ENCODE results near the gene HIPK4.
"Not testable (repeated sequence)": the region's sequence is repeated elsewhere in the genome, so short reads cannot be mapped to it uniquely, and the experiment has no call there.

Gene HIPK4

GRCh38 chr19:40408598-40408925, 18.6 kb upstream of the HIPK4 start:
- H3K4me1 ChIP-seq (ENCODE audit: control insufficient read depth in 1 of 2, insufficient read depth in 2 of 2, low read length in 2 of 2); H3K27me3 ChIP-seq (ENCODE audit: control insufficient read depth in 1 of 2, insufficient read depth in 2 of 2, low read length in 2 of 2); H3K9ac ChIP-seq (ENCODE audit: low read depth in 1 of 2, low read length in 2 of 2); H3K27ac ChIP-seq (ENCODE audit: low read depth, low read length); H3K4me3 ChIP-seq (ENCODE audit: low read depth in 1 of 2, low read length in 2 of 2); H3K9me3 ChIP-seq (ENCODE audit: control insufficient read depth in 1 of 2, low read length in 2 of 2); H3K36me3 ChIP-seq (ENCODE audit: control insufficient read depth in 1 of 2, insufficient read depth in 2 of 2, low read length in 2 of 2): not testable (repeated sequence)

DNA sequence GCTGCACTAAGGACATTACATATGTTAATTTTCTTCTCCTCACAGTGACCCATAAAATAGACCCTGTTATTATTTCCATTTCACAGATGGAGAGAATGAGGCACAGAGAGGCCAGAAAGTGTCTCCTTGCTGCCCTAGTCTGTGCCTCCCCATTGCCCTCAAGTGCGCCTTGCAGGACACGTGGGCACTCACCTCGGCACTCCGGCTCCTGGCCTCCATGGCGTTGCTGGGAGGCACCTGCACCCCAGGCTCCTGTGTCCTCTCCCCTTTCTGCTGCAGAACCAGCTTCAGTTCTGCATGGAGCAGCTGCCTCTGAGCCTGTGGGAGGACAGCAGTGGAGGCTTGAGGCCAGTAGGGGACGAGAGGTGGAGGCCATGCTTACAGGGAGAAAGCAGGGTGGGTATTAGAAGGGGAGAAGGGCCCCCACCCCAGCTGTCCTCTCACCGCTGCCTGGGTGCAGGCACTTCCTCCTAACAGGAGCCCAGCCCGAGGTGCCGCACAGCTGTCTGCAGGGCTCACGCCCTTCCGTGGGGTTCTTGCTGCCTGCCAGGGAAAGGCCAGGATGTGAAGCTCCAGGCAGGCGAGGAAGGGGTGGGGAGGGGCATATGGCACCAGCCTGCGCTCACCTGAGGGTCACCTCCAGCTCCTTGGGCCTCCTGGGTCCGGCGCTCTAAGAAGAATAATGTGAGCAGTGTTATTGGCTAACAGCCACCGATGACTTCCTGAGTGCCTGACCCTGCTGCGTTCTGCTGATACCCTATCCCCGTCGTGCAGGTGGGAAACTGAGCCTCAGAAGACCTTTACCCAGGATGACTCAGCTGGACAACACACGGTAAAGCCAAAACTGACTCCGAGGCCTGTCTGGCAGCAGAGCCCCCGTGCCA, 18.0 kb upstream of the HIPK4 start:
- Histone ChIP-seq H3K27me3 (ENCODE audit: control insufficient read depth in 1 of 2, insufficient read depth in 2 of 2, low read length in 2 of 2) (no peaks in the 10 kb centered on the region), H3K4me1 (ENCODE audit: control insufficient read depth in 1 of 2, insufficient read depth in 2 of 2, low read length in 2 of 2) (peaks cover 0 to 8% of the 10 kb centered on the region in 2 donors), H3K9ac (ENCODE audit: low read depth in 1 of 2, low read length in 2 of 2) (no peak overlapping the region), H3K9me3 (ENCODE audit: control insufficient read depth in 1 of 2, low read length in 2 of 2) (no peaks in the 10 kb centered on the region), H3K27ac (ENCODE audit: low read depth, low read length) (no peak overlapping the region), H3K4me3 (ENCODE audit: low read depth in 1 of 2, low read length in 2 of 2) (no peak overlapping the region), H3K36me3 (ENCODE audit: control insufficient read depth in 1 of 2, insufficient read depth in 2 of 2, low read length in 2 of 2) (no peaks in the 10 kb centered on the region)

DNA sequence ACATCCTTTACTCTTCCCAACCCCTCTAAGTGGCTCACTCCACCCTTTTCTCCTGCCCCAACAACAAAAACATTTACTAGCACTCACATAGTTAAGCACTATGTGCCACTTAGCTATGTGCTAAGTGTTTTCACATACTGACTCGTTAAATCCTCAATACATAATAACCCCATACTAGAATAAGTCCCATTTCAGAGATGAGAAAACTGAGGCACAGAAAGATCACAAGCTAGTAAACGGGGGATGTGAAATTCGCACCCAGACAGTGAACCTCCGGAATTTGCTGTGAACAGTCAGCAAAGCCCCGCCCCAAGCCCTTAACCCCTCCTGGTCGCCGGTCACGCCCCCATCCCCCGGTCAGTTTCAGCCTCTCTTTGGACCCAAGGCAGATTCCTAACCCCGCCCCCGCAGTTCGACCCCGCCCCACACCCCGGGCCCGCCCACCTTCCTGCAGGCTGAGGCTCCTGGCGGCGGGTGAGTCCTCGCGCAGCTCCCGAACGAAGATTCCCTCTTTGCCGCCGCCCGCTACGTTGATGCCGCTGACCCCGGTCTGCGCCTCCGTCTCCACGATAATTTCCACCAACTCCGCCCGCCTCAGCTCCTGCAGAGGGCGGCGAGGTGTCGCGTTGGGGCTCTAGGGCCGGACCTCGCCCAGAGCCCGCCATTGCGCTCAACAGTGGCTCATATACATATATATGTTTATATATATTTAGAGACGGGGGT, 13.4 kb upstream of the HIPK4 start:
- no peaks in the 10 kb centered on the region for H3K27me3 ChIP-seq (ENCODE audit: control insufficient read depth in 1 of 2, insufficient read depth in 2 of 2, low read length in 2 of 2)
- H3K4me1 ChIP-seq (ENCODE audit: control insufficient read depth in 1 of 2, insufficient read depth in 2 of 2, low read length in 2 of 2) = peaks cover 4 to 11% of the 10 kb centered on the region in 2 donors
- no peak overlapping the region for H3K27ac ChIP-seq (ENCODE audit: low read depth, low read length)
- H3K9ac ChIP-seq (ENCODE audit: low read depth in 1 of 2, low read length in 2 of 2) = peak overlapping the region; percentile 43 to 48
- H3K4me3 ChIP-seq (ENCODE audit: low read depth in 1 of 2, low read length in 2 of 2) = peak overlapping the region; percentile 62 to 70
- H3K36me3 ChIP-seq (ENCODE audit: control insufficient read depth in 1 of 2, insufficient read depth in 2 of 2, low read length in 2 of 2) = no peaks in the 10 kb centered on the region
- H3K9me3 ChIP-seq (ENCODE audit: control insufficient read depth in 1 of 2, low read length in 2 of 2) = no peaks in the 10 kb centered on the region

DNA sequence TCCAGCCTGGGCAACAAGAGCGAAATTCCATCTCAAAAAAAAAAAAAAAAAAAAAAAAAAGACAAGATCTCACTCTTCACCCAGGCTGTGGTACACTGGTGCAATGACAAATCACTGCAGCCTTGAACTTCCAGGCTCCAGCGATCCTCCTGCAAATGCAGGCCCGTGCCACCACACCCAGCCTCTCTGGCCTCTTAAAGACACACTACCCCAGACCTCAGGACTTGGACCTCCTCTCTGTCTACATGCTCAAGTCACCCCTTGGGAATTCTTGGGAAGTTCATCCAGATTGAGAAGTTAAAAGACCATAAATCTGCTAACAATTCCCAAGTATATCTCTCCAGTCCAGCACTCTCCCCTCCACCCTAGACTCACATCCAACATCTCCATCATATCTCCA, 10.6 kb upstream of the HIPK4 start:
- no peak overlapping the region for H3K9ac ChIP-seq (ENCODE audit: low read depth in 1 of 2, low read length in 2 of 2)
- no peak overlapping the region for H3K4me3 ChIP-seq (ENCODE audit: low read depth in 1 of 2, low read length in 2 of 2)
- H3K27me3 ChIP-seq (ENCODE audit: control insufficient read depth in 1 of 2, insufficient read depth in 2 of 2, low read length in 2 of 2) = no peaks in the 10 kb centered on the region
- H3K4me1 ChIP-seq (ENCODE audit: control insufficient read depth in 1 of 2, insufficient read depth in 2 of 2, low read length in 2 of 2) = peaks cover 4 to 7% of the 10 kb centered on the region in 2 donors
- H3K27ac ChIP-seq (ENCODE audit: low read depth, low read length) = no peak overlapping the region
- H3K9me3 ChIP-seq (ENCODE audit: control insufficient read depth in 1 of 2, low read length in 2 of 2) = no peaks in the 10 kb centered on the region
- no peaks in the 10 kb centered on the region for H3K36me3 ChIP-seq (ENCODE audit: control insufficient read depth in 1 of 2, insufficient read depth in 2 of 2, low read length in 2 of 2)

GRCh38 chr19:40398417-40399131, 8.6 kb upstream of the HIPK4 start:
- peaks cover 4 to 7% of the 10 kb centered on the region in 2 donors for H3K4me1 ChIP-seq (ENCODE audit: control insufficient read depth in 1 of 2, insufficient read depth in 2 of 2, low read length in 2 of 2)
- no peaks in the 10 kb centered on the region for H3K9me3 ChIP-seq (ENCODE audit: control insufficient read depth in 1 of 2, low read length in 2 of 2)
- no peak overlapping the region for H3K27ac ChIP-seq (ENCODE audit: low read depth, low read length)
- no peak overlapping the region for H3K4me3 ChIP-seq (ENCODE audit: low read depth in 1 of 2, low read length in 2 of 2)
- no peaks in the 10 kb centered on the region for H3K27me3 ChIP-seq (ENCODE audit: control insufficient read depth in 1 of 2, insufficient read depth in 2 of 2, low read length in 2 of 2)
- no peaks in the 10 kb centered on the region for H3K36me3 ChIP-seq (ENCODE audit: control insufficient read depth in 1 of 2, insufficient read depth in 2 of 2, low read length in 2 of 2)
- no peak overlapping the region for H3K9ac ChIP-seq (ENCODE audit: low read depth in 1 of 2, low read length in 2 of 2)

- no peak overlapping the region for H3K4me3 ChIP-seq (ENCODE audit: low read depth in 1 of 2, low read length in 2 of 2)
- no peaks in the 10 kb centered on the region for H3K36me3 ChIP-seq (ENCODE audit: control insufficient read depth in 1 of 2, insufficient read depth in 2 of 2, low read length in 2 of 2)
- H3K9ac ChIP-seq (ENCODE audit: low read depth in 1 of 2, low read length in 2 of 2) = no peak overlapping the region
- no peak overlapping the region for H3K27ac ChIP-seq (ENCODE audit: low read depth, low read length)
- no peaks in the 10 kb centered on the region for H3K9me3 ChIP-seq (ENCODE audit: control insufficient read depth in 1 of 2, low read length in 2 of 2)
- H3K27me3 ChIP-seq (ENCODE audit: control insufficient read depth in 1 of 2, insufficient read depth in 2 of 2, low read length in 2 of 2) = no peaks in the 10 kb centered on the region
- H3K4me1 ChIP-seq (ENCODE audit: control insufficient read depth in 1 of 2, insufficient read depth in 2 of 2, low read length in 2 of 2) = peaks cover 2 to 4% of the 10 kb centered on the region in 2 donors
Observed at GRCh38 chr19:40397568-40397906, 7.6 kb upstream of the HIPK4 start.

GRCh38 chr19:40396886-40397567, 7.0 kb upstream of the HIPK4 start:
- Histone ChIP-seq H3K9ac (ENCODE audit: low read depth in 1 of 2, low read length in 2 of 2) (no peak overlapping the region), H3K4me1 (ENCODE audit: control insufficient read depth in 1 of 2, insufficient read depth in 2 of 2, low read length in 2 of 2) (peaks cover 2 to 4% of the 10 kb centered on the region in 2 donors), H3K36me3 (ENCODE audit: control insufficient read depth in 1 of 2, insufficient read depth in 2 of 2, low read length in 2 of 2) (no peaks in the 10 kb centered on the region), H3K27me3 (ENCODE audit: control insufficient read depth in 1 of 2, insufficient read depth in 2 of 2, low read length in 2 of 2) (no peaks in the 10 kb centered on the region), H3K4me3 (ENCODE audit: low read depth in 1 of 2, low read length in 2 of 2) (no peak overlapping the region), H3K9me3 (ENCODE audit: control insufficient read depth in 1 of 2, low read length in 2 of 2) (no peaks in the 10 kb centered on the region), H3K27ac (ENCODE audit: low read depth, low read length) (no peak overlapping the region)

DNA sequence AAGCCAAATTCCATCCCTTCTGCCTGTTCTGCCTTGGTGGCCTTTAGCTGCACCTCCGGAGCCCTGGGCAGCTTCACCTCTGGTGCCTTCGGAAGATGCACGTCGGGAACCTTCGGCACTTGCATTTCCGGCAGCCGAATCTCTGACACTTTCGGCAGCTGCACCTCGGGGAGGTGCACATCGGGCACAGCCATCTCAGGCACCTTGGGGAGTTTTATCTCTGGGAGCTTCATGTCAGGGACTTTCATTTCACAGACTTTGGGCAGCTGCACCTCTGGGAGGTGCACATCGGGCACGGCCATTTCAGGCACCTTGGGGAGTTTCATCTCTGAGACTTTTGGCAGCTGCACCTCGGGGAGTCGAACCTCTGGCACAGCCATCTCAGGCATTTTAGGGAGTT, 6.0 kb upstream of the HIPK4 start:
- Histone ChIP-seq H3K27me3 (ENCODE audit: control insufficient read depth in 1 of 2, insufficient read depth in 2 of 2, low read length in 2 of 2) (no peaks in the 10 kb centered on the region), H3K4me3 (ENCODE audit: low read depth in 1 of 2, low read length in 2 of 2) (no peak overlapping the region), H3K4me1 (ENCODE audit: control insufficient read depth in 1 of 2, insufficient read depth in 2 of 2, low read length in 2 of 2) (peaks cover 2 to 4% of the 10 kb centered on the region in 2 donors)

GRCh38 chr19:40394816-40395210, 4.8 kb upstream of the HIPK4 start:
- Histone ChIP-seq H3K36me3 (ENCODE audit: control insufficient read depth in 1 of 2, insufficient read depth in 2 of 2, low read length in 2 of 2) (no peaks in the 10 kb centered on the region), H3K4me3 (ENCODE audit: low read depth in 1 of 2, low read length in 2 of 2) (no peak overlapping the region), H3K9ac (ENCODE audit: low read depth in 1 of 2, low read length in 2 of 2) (no peak overlapping the region), H3K4me1 (ENCODE audit: control insufficient read depth in 1 of 2, insufficient read depth in 2 of 2, low read length in 2 of 2) (peaks cover 2 to 4% of the 10 kb centered on the region in 2 donors), H3K27ac (ENCODE audit: low read depth, low read length) (no peak overlapping the region), H3K9me3 (ENCODE audit: control insufficient read depth in 1 of 2, low read length in 2 of 2) (no peaks in the 10 kb centered on the region), H3K27me3 (ENCODE audit: control insufficient read depth in 1 of 2, insufficient read depth in 2 of 2, low read length in 2 of 2) (no peaks in the 10 kb centered on the region)

More for the DNA sequence above, 6.0 kb upstream of the HIPK4 start:
- H3K27ac ChIP-seq (ENCODE audit: low read depth, low read length) = no peak overlapping the region
- no peaks in the 10 kb centered on the region for H3K9me3 ChIP-seq (ENCODE audit: control insufficient read depth in 1 of 2, low read length in 2 of 2)
- H3K36me3 ChIP-seq (ENCODE audit: control insufficient read depth in 1 of 2, insufficient read depth in 2 of 2, low read length in 2 of 2) = no peaks in the 10 kb centered on the region
- H3K9ac ChIP-seq (ENCODE audit: low read depth in 1 of 2, low read length in 2 of 2) = no peak overlapping the region

Measured in duodenal mucosa (tissue), 2 donors.